Adipocyte (in vitro differentiated cells): ENCODE results near the gene RGS19.

ENCODE experiments used
- DNase-seq: peaks from one replicate; pipeline ENCODE4 v3.0.0-alpha.2; 2015; ENCODE audit warnings: low read depth
- H3K27me3 ChIP-seq: replicated peaks from 2 replicates; pipeline ENCODE4 v1.7.0; 2013; ENCODE audit warnings: mild to moderate bottlenecking, low read length, moderate library complexity; ENCODE audit not compliant: control insufficient read depth, insufficient read depth
- H3K36me3 ChIP-seq: 2 replicates; pipeline ENCODE4 v1.7.0; 2013; ENCODE audit warnings: low read length, mild to moderate bottlenecking, moderate library complexity; ENCODE audit not compliant: control insufficient read depth, insufficient read depth, severe bottlenecking
- H3K4me1 ChIP-seq: 2 replicates; pipeline ENCODE4 v1.7.0; 2013; ENCODE audit warnings: mild to moderate bottlenecking, low read length, moderate library complexity; ENCODE audit not compliant: control insufficient read depth, insufficient read depth
- H3K4me3 ChIP-seq: 2 replicates; pipeline ENCODE4 v1.7.0; 2013; ENCODE audit warnings: mild to moderate bottlenecking, low read length, moderate library complexity
- H3K9ac ChIP-seq: 2 replicates; pipeline ENCODE4 v1.7.0; 2013; ENCODE audit warnings: mild to moderate bottlenecking, low read length, moderate library complexity
- H3K9me3 ChIP-seq: 2 replicates; pipeline ENCODE4 v1.7.0; 2013; ENCODE audit warnings: mild to moderate bottlenecking, low read length, moderate library complexity; ENCODE audit not compliant: control insufficient read depth

RGS19 gene

GRCh38 chr20:64049060-64049877, 30.0 kb downstream of the RGS19 start, which contains the start of gene SOX18:
TSS of gene SOX18 (minus strand) at chr20:64049639. CDS start at chr20:64049516, 123 bp downstream.
- Histone ChIP-seq H3K4me1 (peaks cover 6% of the 10 kb centered on the region), H3K9ac (no peak within 1 kb of the TSS), H3K9me3 (no peaks in the 10 kb centered on the region), H3K27me3 (peaks cover 49% of the 10 kb centered on the region), H3K36me3 (no peaks in the 10 kb centered on the region), H3K4me3 (no peak within 1 kb of the TSS)
- peak; percentile 61 for DNase-seq

GRCh38 chr20:64048402-64049044, 30.8 kb downstream of the RGS19 start:
- H3K9me3 ChIP-seq = no peaks in the 10 kb centered on the region
- DNase-seq = no peak
- no peak overlapping the region for H3K9ac ChIP-seq
- no peaks in the 10 kb centered on the region for H3K36me3 ChIP-seq
- peaks cover 48% of the 10 kb centered on the region for H3K27me3 ChIP-seq
- H3K4me3 ChIP-seq = no peak overlapping the region
- peaks cover under 1% of the 10 kb centered on the region for H3K4me1 ChIP-seq

GRCh38 chr20:64047968-64048401, 31.3 kb downstream of the RGS19 start:
- no peak for DNase-seq
- H3K9ac ChIP-seq = no peak overlapping the region
- H3K4me3 ChIP-seq = no peak overlapping the region
- H3K4me1 ChIP-seq = no peaks in the 10 kb centered on the region
- no peaks in the 10 kb centered on the region for H3K36me3 ChIP-seq
- no peaks in the 10 kb centered on the region for H3K9me3 ChIP-seq
- H3K27me3 ChIP-seq = peaks cover 43% of the 10 kb centered on the region

- Histone ChIP-seq H3K9ac (no peak overlapping the region), H3K27me3 (peaks cover 39% of the 10 kb centered on the region), H3K4me3 (no peak overlapping the region)
These were observed 32.3 kb downstream of the RGS19 start for GRCh38 chr20:64047046-64047389.

GRCh38 chr20:64045346-64046011, 33.8 kb downstream of the RGS19 start:
- Histone ChIP-seq H3K36me3 (no peaks in the 10 kb centered on the region), H3K4me1 (no peaks in the 10 kb centered on the region), H3K4me3 (no peak overlapping the region), H3K9ac (no peak overlapping the region), H3K9me3 (no peaks in the 10 kb centered on the region), H3K27me3 (peaks cover 38% of the 10 kb centered on the region)
- DNase-seq = no peak

More at GRCh38 chr20:64047046-64047389, 32.3 kb downstream of the RGS19 start:
- Histone ChIP-seq H3K4me1 (no peaks in the 10 kb centered on the region), H3K36me3 (no peaks in the 10 kb centered on the region), H3K9me3 (no peaks in the 10 kb centered on the region)
- no peak for DNase-seq

GRCh38 chr20:64044484-64045247, 34.7 kb downstream of the RGS19 start:
- peak; percentile 80 for DNase-seq
- Histone ChIP-seq H3K36me3 (no peaks in the 10 kb centered on the region), H3K4me3 (no peak overlapping the region), H3K27me3 (peaks cover 39% of the 10 kb centered on the region), H3K4me1 (no peaks in the 10 kb centered on the region), H3K9ac (no peak overlapping the region), H3K9me3 (no peaks in the 10 kb centered on the region)

- Histone ChIP-seq H3K4me3 (no peak overlapping the region), H3K9ac (no peak overlapping the region), H3K4me1 (peaks cover 3% of the 10 kb centered on the region), H3K36me3 (no peaks in the 10 kb centered on the region), H3K9me3 (no peaks in the 10 kb centered on the region), H3K27me3 (peaks cover 44% of the 10 kb centered on the region)
- no peak for DNase-seq
These were observed 35.5 kb downstream of the RGS19 start for GRCh38 chr20:64043768-64044167.

- H3K36me3 ChIP-seq = no peaks in the 10 kb centered on the region
- H3K9me3 ChIP-seq = no peaks in the 10 kb centered on the region
- no peak for DNase-seq
- H3K27me3 ChIP-seq = peaks cover 44% of the 10 kb centered on the region
- no peak overlapping the region for H3K9ac ChIP-seq
- peak overlapping the region; percentile 50 for H3K4me3 ChIP-seq
- peaks cover 3% of the 10 kb centered on the region for H3K4me1 ChIP-seq
These were observed 37.1 kb downstream of the RGS19 start for GRCh38 chr20:64042054-64042781.

- Histone ChIP-seq H3K27me3 (peaks cover 41% of the 10 kb centered on the region), H3K9me3 (no peaks in the 10 kb centered on the region), H3K36me3 (no peaks in the 10 kb centered on the region), H3K4me1 (peaks cover 3% of the 10 kb centered on the region), H3K9ac (no peak overlapping the region), H3K4me3 (no peak overlapping the region)
- no peak for DNase-seq
These were observed 37.6 kb downstream of the RGS19 start for GRCh38 chr20:64041781-64042053.

- H3K9me3 ChIP-seq = no peaks in the 10 kb centered on the region
- no peaks in the 10 kb centered on the region for H3K36me3 ChIP-seq
- DNase-seq = peak; percentile 71
- no peak overlapping the region for H3K9ac ChIP-seq
- peaks cover 8% of the 10 kb centered on the region for H3K4me1 ChIP-seq
- H3K27me3 ChIP-seq = peaks cover 37% of the 10 kb centered on the region
- H3K4me3 ChIP-seq = no peak overlapping the region
These were observed 38.1 kb downstream of the RGS19 start for GRCh38 chr20:64041040-64041780.
